Effector memory CD4-positive, alpha-beta T cell (primary cell): ENCODE results near the gene MAP7D1.

ENCODE experiments used
- DNase-seq, 3 donors: peaks; one replicate each; pipeline ENCODE4 v3.0.0-alpha.2; 2020
- H3K27ac ChIP-seq: 2 replicates; pipeline ENCODE4 v1.7.0; 2013; ENCODE audit warnings: mild to moderate bottlenecking, low read length, moderate library complexity; ENCODE audit not compliant: insufficient read depth, poor library complexity, severe bottlenecking
- H3K27me3 ChIP-seq: replicated peaks from 2 replicates; pipeline ENCODE4 v1.7.0; 2013; ENCODE audit warnings: mild to moderate bottlenecking, low read length; ENCODE audit not compliant: insufficient read depth, control insufficient read depth, poor library complexity, severe bottlenecking
- H3K36me3 ChIP-seq: 2 replicates; pipeline ENCODE4 v1.7.0; 2013; ENCODE audit warnings: mild to moderate bottlenecking, low read length, moderate library complexity; ENCODE audit not compliant: control insufficient read depth, insufficient read depth
- H3K4me1 ChIP-seq: 2 replicates; pipeline ENCODE4 v1.7.0; 2013; ENCODE audit warnings: low read length, mild to moderate bottlenecking; ENCODE audit not compliant: control insufficient read depth, insufficient read depth, poor library complexity, severe bottlenecking
- H3K4me3 ChIP-seq: 2 replicates; pipeline ENCODE4 v1.7.0; 2013; ENCODE audit warnings: low read length, low read depth, mild to moderate bottlenecking; ENCODE audit not compliant: insufficient read depth, poor library complexity, severe bottlenecking
- H3K9me3 ChIP-seq: 2 replicates; pipeline ENCODE4 v1.7.0; 2013; ENCODE audit warnings: mild to moderate bottlenecking, low read length, moderate library complexity; ENCODE audit not compliant: control insufficient read depth

The MAP7D1 gene

DNA sequence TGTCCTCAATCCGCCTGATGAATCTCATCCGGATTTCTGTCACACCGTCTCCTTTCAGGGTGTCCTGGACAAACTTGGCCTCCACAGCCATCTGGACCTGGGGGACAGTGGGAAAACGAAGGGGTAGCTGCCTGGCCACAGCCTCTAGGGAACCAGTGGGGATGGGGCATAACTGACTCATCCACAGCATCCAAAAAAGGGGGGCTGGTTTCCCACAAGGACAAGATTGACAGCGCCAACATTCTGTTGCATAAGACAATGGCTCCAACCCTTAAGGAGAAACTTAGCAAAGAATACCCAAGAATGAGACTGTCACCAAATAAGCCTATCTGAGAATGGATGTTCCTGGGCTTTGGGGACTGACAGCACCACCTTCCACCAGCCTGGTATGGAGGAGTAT is 18.7 kb upstream of the MAP7D1 start:
- no peak for DNase-seq
- Histone ChIP-seq H3K4me3 (no peak overlapping the region), H3K4me1 (no peaks in the 10 kb centered on the region), H3K27me3 (no peaks in the 10 kb centered on the region), H3K36me3 (peaks cover 33% of the 10 kb centered on the region), H3K9me3 (no peaks in the 10 kb centered on the region), H3K27ac (no peak overlapping the region)

DNA sequence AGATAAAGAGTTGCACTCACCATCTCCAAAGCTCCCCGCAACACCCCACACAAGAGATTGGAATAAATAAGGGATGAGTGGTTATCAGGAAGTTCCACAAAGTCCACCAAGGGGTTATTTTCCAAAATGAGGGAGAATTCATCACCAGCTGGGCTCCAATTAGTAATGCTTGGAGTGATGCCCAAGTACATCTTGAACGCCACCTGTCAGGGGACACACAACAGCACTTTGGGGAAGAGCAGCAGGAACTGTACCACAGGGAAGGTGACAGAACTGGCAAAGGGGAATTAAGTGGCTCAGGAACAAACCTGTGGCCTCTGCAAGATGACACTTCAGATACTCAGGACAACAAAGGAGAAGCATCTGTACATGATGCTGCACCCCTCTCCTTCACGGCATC is 18.2 kb upstream of the MAP7D1 start:
- no peak for DNase-seq
- Histone ChIP-seq H3K36me3 (peaks cover 33% of the 10 kb centered on the region), H3K4me3 (no peak overlapping the region), H3K27ac (no peak overlapping the region), H3K27me3 (no peaks in the 10 kb centered on the region), H3K4me1 (no peaks in the 10 kb centered on the region), H3K9me3 (no peaks in the 10 kb centered on the region)

DNA sequence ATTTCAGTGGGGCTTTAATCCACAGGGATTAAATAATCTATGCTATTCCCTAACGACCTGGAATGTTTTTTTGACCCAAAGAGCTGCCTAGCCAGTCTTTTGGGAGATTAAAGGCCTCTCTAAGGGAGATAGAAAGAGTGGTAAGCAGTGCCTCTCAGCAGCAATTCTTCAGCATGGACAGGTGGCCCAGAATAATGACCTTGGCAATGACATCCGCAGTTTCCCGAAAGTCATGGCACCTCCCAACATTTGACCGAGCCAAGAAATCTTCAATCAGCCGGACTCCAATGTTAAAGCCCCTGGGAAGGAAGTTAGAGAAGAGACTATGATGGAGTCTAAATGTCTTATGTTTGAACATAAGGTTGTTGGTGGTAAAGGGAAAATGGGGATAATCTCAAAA is 16.4 kb upstream of the MAP7D1 start:
- H3K4me3 ChIP-seq: no peak overlapping the region
- no peaks in the 10 kb centered on the region for H3K27me3 ChIP-seq
- no peak overlapping the region for H3K27ac ChIP-seq
- DNase-seq: no peak
- peaks cover 33% of the 10 kb centered on the region for H3K36me3 ChIP-seq
- no peaks in the 10 kb centered on the region for H3K4me1 ChIP-seq
- no peaks in the 10 kb centered on the region for H3K9me3 ChIP-seq

DNA sequence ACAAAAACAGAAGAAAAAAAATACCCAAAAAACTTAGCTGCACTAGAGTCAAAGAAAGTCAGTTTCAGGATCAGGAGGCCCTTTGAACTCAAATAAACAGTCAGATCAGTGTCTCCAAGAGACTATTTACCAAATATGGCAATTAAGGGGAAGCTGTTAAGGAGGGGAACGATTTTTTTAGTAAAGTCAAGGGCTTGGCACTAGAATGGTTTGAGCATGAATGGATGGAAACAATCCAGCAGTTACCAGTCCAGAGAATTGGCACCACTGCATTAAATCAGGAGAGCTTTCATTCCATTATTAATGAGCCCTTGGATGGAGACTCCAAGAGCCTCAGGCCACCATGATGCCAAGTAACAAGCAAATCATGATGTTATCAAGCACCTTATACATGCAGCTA is 13.8 kb upstream of the MAP7D1 start:
- H3K27ac ChIP-seq: no peak overlapping the region
- no peaks in the 10 kb centered on the region for H3K9me3 ChIP-seq
- H3K36me3 ChIP-seq: peaks cover 23% of the 10 kb centered on the region
- H3K4me3 ChIP-seq: no peak overlapping the region
- no peaks in the 10 kb centered on the region for H3K27me3 ChIP-seq
- H3K4me1 ChIP-seq: no peaks in the 10 kb centered on the region
- DNase-seq: no peak

DNA sequence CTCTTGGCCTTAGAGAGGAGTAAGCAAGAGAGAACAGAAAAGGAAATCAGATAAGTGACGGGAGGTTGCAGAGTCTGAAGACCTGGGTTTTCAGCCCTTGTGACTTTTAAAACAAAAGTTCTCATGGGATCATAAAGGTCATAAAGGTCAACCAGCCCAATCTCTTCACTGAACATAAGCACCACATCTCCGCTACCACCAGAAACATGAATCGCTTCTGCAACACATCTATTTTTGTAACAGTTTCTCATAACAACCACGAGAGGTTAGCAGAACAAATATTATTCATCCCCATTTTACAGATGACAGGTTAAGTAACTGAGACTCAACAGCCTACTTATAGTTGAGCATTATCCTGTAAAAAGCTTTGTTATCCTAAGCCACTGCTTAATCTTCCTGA is 12.5 kb upstream of the MAP7D1 start:
- no peak for DNase-seq
- H3K27ac ChIP-seq: no peak overlapping the region
- peaks cover 11% of the 10 kb centered on the region for H3K36me3 ChIP-seq
- H3K9me3 ChIP-seq: no peaks in the 10 kb centered on the region
- no peaks in the 10 kb centered on the region for H3K27me3 ChIP-seq
- no peak overlapping the region for H3K4me3 ChIP-seq
- peaks cover 8% of the 10 kb centered on the region for H3K4me1 ChIP-seq

DNA sequence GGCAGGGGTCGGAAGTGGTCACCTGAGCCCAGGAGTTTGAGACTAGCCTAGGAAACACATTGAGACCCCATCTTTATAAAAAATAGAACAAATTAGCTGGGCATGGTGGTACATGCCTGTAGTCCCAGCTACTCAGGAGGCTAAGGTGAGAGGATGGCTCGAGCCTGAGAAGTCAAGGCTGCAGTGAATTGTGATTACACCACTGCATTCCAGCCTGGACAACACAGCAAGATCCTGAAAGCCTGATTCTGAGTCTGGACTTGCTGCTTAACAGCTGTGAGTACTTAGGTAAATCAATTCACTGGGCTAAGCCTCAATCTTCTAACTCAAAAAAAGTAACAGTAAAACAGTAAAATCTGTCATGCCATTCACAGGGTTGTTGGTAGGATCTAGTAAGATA is 11.5 kb upstream of the MAP7D1 start:
- no peak for DNase-seq
- H3K4me3 ChIP-seq: no peak overlapping the region
- no peaks in the 10 kb centered on the region for H3K9me3 ChIP-seq
- peaks cover 6% of the 10 kb centered on the region for H3K36me3 ChIP-seq
- H3K27me3 ChIP-seq: no peaks in the 10 kb centered on the region
- H3K4me1 ChIP-seq: peaks cover 12% of the 10 kb centered on the region
- H3K27ac ChIP-seq: no peak overlapping the region

DNA sequence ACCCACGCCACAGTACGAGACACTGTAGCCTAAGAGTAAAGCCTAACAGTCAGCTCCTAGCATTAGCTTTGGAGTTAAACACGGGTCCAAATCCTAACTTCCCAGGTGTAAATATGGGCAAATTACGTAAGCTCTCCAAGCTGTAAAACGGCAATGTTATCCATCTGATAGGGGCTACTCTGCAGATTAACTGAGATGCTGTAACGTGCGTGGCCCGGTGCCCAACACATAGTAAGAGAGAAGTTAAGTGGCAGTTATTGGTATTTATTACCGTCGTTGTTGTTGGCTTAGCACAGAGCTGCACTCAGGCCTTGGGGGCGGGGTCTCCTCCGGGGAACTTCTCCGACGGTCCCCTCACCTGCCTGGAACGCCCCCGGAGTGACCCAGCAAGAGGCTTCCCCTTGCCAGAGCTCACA is 7.1 kb upstream of the MAP7D1 start:
- H3K27me3 ChIP-seq: no peaks in the 10 kb centered on the region
- H3K9me3 ChIP-seq: no peaks in the 10 kb centered on the region
- no peak for DNase-seq
- peak overlapping the region; percentile 91 for H3K27ac ChIP-seq
- H3K4me3 ChIP-seq: peak overlapping the region; percentile 65
- H3K4me1 ChIP-seq: peaks cover 49% of the 10 kb centered on the region
- H3K36me3 ChIP-seq: no peaks in the 10 kb centered on the region

DNA sequence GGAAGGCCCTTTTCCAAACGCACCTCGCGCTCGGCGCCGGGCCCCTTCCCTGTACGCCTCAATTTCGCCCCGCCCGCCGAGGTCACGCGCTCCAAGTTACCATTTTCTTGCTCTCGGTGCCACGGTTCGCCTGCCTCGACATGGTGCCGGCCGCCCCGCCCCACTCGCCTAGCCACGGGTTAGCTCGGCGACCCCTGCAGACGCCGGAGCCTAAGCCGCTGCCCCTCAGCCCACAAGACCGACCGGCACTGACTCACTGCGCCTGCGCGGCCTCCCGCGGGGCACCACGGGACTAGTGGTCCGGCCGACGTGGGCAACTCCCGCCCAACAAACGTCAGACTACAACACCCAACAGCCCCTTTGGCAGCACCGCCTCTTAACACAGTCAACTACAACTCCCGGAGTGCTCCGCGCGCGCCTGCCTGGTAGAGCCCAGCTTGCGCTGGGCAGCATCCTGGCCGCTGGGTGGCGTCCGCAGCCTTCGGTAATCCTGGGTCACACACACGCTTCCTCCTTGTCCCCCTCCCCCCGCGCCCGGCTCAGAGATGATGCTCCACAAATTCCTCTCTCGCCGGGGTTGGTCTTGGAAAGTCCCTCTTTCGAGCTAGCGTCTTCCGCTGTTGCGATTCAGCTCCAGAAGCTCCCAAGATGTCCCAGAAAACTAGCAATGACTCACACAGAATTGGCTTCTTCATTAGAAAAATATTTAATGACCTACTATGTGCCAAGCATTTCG is 6.6 kb upstream of the MAP7D1 start, which contains the start of gene TRAPPC3:
Gene TRAPPC3, minus strand, starts transcription at position 250 of the 736 bp plus-strand sequence. Its CDS starts 108 bp downstream, at position 142.
- peak; percentile 99 for DNase-seq
- no peaks in the 10 kb centered on the region for H3K9me3 ChIP-seq
- H3K27me3 ChIP-seq: no peaks in the 10 kb centered on the region
- H3K27ac ChIP-seq: peak within 1 kb of the TSS; percentile 91
- peak within 1 kb of the TSS; percentile 65 for H3K4me3 ChIP-seq
- H3K4me1 ChIP-seq: peaks cover 49% of the 10 kb centered on the region
- H3K36me3 ChIP-seq: no peaks in the 10 kb centered on the region

DNA sequence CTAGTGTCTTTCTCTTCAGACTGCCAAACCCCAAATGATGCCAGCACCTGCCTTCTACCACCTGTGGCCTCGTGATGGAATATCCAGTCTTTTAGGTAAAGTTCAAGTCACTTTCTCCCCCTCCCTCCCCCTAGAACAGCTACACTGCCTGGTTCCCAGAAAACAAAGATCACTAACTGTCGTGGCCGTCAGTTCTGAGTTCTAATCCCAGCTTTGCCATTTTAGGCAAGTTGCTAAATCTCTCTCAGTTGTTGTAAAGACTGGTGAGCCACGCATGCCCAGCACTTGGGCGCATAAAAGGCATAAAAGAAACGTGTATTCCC is 6.0 kb upstream of the MAP7D1 start:
- DNase-seq: no peak
- H3K4me1 ChIP-seq: peaks cover 54% of the 10 kb centered on the region

DNA sequence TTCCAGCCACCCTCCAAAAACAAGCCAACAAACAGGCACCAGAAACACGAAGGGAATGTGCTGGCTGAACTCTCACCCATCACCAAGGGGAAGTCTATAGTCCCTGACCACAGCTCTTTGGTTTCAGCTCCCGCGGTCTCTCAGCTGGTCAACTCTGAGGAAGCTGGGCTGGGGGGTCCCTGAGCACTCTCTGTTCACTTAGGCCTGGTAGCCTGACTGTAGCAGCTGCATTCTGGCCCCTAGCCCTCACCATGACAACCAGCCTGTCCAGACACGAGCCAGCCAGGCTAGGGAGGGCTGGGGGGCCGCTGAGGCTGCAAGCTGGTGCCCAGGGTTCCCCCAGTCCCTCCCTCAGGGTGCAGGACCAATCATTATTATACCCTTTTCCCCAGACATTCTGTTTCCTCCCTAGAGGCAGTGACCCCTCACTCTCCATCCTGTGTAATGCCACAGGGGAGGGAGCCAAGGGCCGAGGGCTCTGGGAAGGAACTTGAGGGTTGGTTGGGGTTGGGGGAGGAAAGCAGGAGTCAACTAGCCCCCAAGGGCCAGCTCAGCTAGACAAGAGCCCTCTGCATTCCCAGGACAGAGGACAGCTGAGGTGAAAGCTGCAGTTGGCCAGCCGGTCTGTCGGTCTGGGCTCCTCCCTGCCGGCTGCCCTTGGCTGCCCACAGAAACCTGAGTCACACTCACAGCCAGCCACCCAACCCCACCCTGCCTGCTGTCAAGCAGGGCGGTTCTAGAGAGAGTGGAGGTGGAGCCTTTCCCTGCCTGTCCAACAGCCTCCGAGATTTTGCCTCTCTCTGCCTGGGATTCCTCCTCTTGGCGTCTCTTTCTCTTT is 5.4 kb upstream of the MAP7D1 start:
- H3K4me3 ChIP-seq: peak overlapping the region; percentile 10

More for the DNA sequence above, 6.0 kb upstream of the MAP7D1 start:
- H3K9me3 ChIP-seq: no peaks in the 10 kb centered on the region
- H3K27ac ChIP-seq: peak overlapping the region; percentile 91
- no peaks in the 10 kb centered on the region for H3K27me3 ChIP-seq
- H3K4me3 ChIP-seq: no peak overlapping the region
- no peaks in the 10 kb centered on the region for H3K36me3 ChIP-seq

More for the DNA sequence above, 5.4 kb upstream of the MAP7D1 start:
- Histone ChIP-seq H3K36me3 (no peaks in the 10 kb centered on the region), H3K27ac (peak overlapping the region; percentile 91), H3K4me1 (peaks cover 59% of the 10 kb centered on the region), H3K27me3 (no peaks in the 10 kb centered on the region), H3K9me3 (no peaks in the 10 kb centered on the region)
- peak; percentile 62 to 69 (median 66) for DNase-seq
